ENCODE results near the gene ZNF611. TPM values are rescaled to one million over a fixed set of nuclear protein-coding genes. Genes with fewer than 3 reads are reported as not detected.
A peak's percentile ranks its signal among the peaks of the same experiment; 100 is the strongest.

Gene ZNF611
- total and polyA plus RNA-seq, 9 of the 15 experiments (the other 6 are each of a cell fraction or from before 2014, with no cell fraction given): 3.7 to 29.6 (median 12.8) TPM

DNA sequence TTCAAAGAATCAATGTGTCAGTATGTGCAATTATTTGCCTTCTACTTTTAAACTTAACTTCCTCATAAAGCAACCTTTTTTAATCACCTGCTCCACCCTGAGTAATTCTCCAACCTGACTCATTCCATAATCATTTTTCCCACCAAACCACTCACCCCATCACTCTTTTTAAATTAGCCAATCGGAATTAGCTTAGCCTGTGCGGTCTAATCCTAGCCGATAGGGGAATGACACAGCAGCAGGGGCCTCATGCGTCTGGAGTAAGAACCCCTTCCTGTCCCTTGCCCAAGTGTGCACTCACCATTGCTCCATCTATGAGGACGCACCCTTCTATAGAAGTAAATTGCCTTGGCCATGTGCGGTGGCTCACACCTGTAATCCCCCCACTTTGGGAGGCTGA lies 69.3 kb downstream of the ZNF611 start (continued):
- peak; percentile 96 for TF ChIP-seq ZNF592 (IDR thresholded peaks at IDR 0.05)
- TF ChIP-seq TCF7 (IDR thresholded peaks at IDR 0.05; ENCODE audit: borderline replicate concordance): no peak
- TF ChIP-seq, protein P1, sequence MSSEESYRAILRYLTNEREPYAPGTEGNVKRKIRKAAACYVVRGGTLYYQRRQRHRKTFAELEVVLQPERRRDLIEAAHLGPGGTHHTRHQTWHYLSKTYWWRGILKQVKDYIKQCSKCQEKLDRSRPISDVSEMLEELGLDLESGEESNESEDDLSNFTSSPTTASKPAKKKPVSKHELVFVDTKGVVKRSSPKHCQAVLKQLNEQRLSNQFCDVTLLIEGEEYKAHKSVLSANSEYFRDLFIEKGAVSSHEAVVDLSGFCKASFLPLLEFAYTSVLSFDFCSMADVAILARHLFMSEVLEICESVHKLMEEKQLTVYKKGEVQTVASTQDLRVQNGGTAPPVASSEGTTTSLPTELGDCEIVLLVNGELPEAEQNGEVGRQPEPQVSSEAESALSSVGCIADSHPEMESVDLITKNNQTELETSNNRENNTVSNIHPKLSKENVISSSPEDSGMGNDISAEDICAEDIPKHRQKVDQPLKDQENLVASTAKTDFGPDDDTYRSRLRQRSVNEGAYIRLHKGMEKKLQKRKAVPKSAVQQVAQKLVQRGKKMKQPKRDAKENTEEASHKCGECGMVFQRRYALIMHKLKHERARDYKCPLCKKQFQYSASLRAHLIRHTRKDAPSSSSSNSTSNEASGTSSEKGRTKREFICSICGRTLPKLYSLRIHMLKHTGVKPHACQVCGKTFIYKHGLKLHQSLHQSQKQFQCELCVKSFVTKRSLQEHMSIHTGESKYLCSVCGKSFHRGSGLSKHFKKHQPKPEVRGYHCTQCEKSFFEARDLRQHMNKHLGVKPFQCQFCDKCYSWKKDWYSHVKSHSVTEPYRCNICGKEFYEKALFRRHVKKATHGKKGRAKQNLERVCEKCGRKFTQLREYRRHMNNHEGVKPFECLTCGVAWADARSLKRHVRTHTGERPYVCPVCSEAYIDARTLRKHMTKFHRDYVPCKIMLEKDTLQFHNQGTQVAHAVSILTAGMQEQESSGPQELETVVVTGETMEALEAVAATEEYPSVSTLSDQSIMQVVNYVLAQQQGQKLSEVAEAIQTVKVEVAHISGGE (CRISPR knock-in tag; IDR thresholded peaks at IDR 0.05): 0 out of 6 replicates have a peak, but pooled peaks of 1 of the 3 experiments have one; percentile 15
- peak; percentile 57; the same call in 1 of the 2 replicates for TF ChIP-seq MAFK (IDR thresholded peaks at IDR 0.05; ENCODE audit: low read length)
- peak; percentile 73 for TF ChIP-seq DPF2 (IDR thresholded peaks at IDR 0.05)
- TF ChIP-seq EP400 (IDR thresholded peaks at IDR 0.05): peak; percentile 81
- TF ChIP-seq L3MBTL2 (IDR thresholded peaks at IDR 0.05): peak; percentile 80
- TF ChIP-seq, protein P2, sequence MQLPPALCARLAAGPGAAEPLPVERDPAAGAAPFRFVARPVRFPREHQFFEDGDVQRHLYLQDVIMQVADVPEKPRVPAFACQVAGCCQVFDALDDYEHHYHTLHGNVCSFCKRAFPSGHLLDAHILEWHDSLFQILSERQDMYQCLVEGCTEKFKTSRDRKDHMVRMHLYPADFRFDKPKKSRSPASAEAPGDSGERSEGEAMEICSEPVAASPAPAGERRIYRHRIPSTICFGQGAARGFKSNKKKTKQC (CRISPR knock-in tag; IDR thresholded peaks at IDR 0.05): no peak
- TF ChIP-seq CREM (IDR thresholded peaks at IDR 0.05; ENCODE audit: low read depth): peak; percentile 34
- peak; percentile 81 for TF ChIP-seq MAX (CRISPR knock-in tag; IDR thresholded peaks at IDR 0.05)
- no peak for TF ChIP-seq THRAP3 (IDR thresholded peaks at IDR 0.05; ENCODE audit: borderline replicate concordance)
- TF ChIP-seq, protein P3, sequence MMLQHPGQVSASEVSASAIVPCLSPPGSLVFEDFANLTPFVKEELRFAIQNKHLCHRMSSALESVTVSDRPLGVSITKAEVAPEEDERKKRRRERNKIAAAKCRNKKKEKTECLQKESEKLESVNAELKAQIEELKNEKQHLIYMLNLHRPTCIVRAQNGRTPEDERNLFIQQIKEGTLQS (IDR thresholded peaks at IDR 0.05): peak; percentile 54
- TF ChIP-seq, protein P3 (CRISPR knock-in tag; conservative IDR thresholded peaks at IDR 0.05): no peak
- TF ChIP-seq KDM1A (IDR thresholded peaks at IDR 0.05): peak in 1 of 2 experiments; percentile 46; a peak in 1 of 4 replicates
- TF ChIP-seq ATF1 (CRISPR knock-in tag; IDR thresholded peaks at IDR 0.05): no peak
- TF ChIP-seq ATF1 (tag; IDR thresholded peaks at IDR 0.05): peak; percentile 23; the same call in 1 of the 2 replicates
- no peak for TF ChIP-seq RBM25 (IDR thresholded peaks at IDR 0.05; ENCODE audit: low read depth, low read length, severe bottlenecking)
- no peak for TF ChIP-seq MLX (CRISPR knock-in tag; conservative IDR thresholded peaks at IDR 0.05)
- TF ChIP-seq CBX3 (IDR thresholded peaks at IDR 0.05; ENCODE audit: borderline replicate concordance in 1 of 2, low read length in 2 of 2): peak in 1 of 2 experiments; percentile 52; a peak in 1 of 3 replicates

Data from K562 (cell line).